HCT116 (cell line): ENCODE results near the gene TNFAIP2. TPM values are rescaled to one million over a fixed set of nuclear protein-coding genes. Genes with fewer than 3 reads are reported as not detected.

ENCODE experiments used
- ATAC-seq: fragments of 200-7000 bp; cut with Tn5 transposase; 2 replicates; pipeline ENCODE4 v1.9.1; 2020; ENCODE audit warnings: mild to moderate bottlenecking, moderate library complexity
- BruUV-seq: library from RNA; stranded (reverse); fragments of 400-500 nt; replicated peaks from 2 replicates; lab custom pipeline; 2021; lab: Mats Ljungman, UMichigan
- CTCF ChIA-PET: fragments of 300-600 bp; sonication (Branson Sonifier 250); formaldehyde crosslinking; loops from one replicate; lab custom pipeline; 2021; ENCODE audit warnings: antibody characterized with exemption; lab: Charles Lee
- POLR2A ChIA-PET: fragments of 300-600, 350-600 bp; sonication (Branson Sonifier 250); formaldehyde crosslinking; loops from one replicate; lab custom pipeline; 2021; ENCODE audit warnings: antibody characterized with exemption; lab: Charles Lee
- RAD21 ChIA-PET, 2 experiments: fragments of 300-600 bp; sonication (Branson Sonifier 250); formaldehyde crosslinking; loops; one replicate each; lab custom pipeline; 2023; ENCODE audit warnings: low total read pairs in 2 of 2; ENCODE audit not compliant: uncharacterized antibody in 2 of 2, unreplicated experiment in 2 of 2, low non-redundant PET in 1 of 2; lab: Charles Lee
- DNase-seq: peaks from one replicate; pipeline ENCODE4 v3.0.0-alpha.2; 2010; ENCODE audit warnings: low read depth, low spot score
- H2AFZ ChIP-seq: fragments of 200-600 bp; shearing (Covaris generic), sonication (generic); 2 replicates; pipeline ENCODE4 v1.6.1; 2017; ENCODE audit warnings: low read depth, mixed run types, mixed read lengths, antibody characterized with exemption, low read length; ENCODE audit not compliant: poor library complexity, severe bottlenecking
- H3K27ac ChIP-seq: 2 replicates; pipeline ENCODE4 v1.5.1; 2012; ENCODE audit warnings: low read depth, low read length
- H3K27me3 ChIP-seq: fragments of 200-600 bp; sonication (generic); 2 replicates; pipeline ENCODE4 v1.6.1; 2016; ENCODE audit warnings: mixed run types, low read length, mixed read lengths; ENCODE audit not compliant: insufficient read depth
- H3K36me3 ChIP-seq, 2 experiments: fragments of 200-500 bp in 1 of 2; fragments of 200-600 bp in 1 of 2; sonication (Bioruptor generic) in 1 of 2; sonication (generic) in 1 of 2; 2 replicates each; pipeline versions ENCODE4 v1.5.1 to v1.6.1; 2014 to 2016; ENCODE audit warnings: low read length in 2 of 2, inconsistent platforms in 1 of 2, mixed read lengths in 1 of 2, mixed run types in 1 of 2; ENCODE audit not compliant: insufficient read depth in 2 of 2, control insufficient read depth in 1 of 2
- H3K4me1 ChIP-seq, 2 experiments: fragments of 200-600 bp in 1 of 2; sonication (generic) in 1 of 2; 2 replicates each; pipeline versions ENCODE4 v1.5.1 to v1.6.1; 2012 to 2017; ENCODE audit warnings: low read length in 2 of 2, inconsistent platforms in 1 of 2, mild to moderate bottlenecking in 1 of 2, mixed read lengths in 1 of 2, mixed run types in 1 of 2, moderate library complexity in 1 of 2; ENCODE audit not compliant: insufficient read depth in 2 of 2, control insufficient read depth in 1 of 2
- H3K4me2 ChIP-seq: fragments of 200-600 bp; sonication (generic); 2 replicates; pipeline ENCODE4 v1.6.1; 2017; ENCODE audit warnings: mixed run types, low read length, mixed read lengths
- H3K4me3 ChIP-seq, 2 experiments: fragments of 200-600 bp in 1 of 2; sonication (generic) in 1 of 2; replicated peaks in 1 of 2; 2 replicates each; pipeline ENCODE4 v1.5.1; 2011 to 2016; ENCODE audit warnings: low read length in 2 of 2, control low read depth in 1 of 2, low read depth in 1 of 2, mild to moderate bottlenecking in 1 of 2, mixed read lengths in 1 of 2, mixed run types in 1 of 2
- H3K79me2 ChIP-seq: fragments of 200-600 bp; sonication (generic); 2 replicates; pipeline ENCODE4 v1.6.1; 2017; ENCODE audit warnings: mild to moderate bottlenecking, mixed run types, low read length, moderate library complexity, mixed read lengths; ENCODE audit not compliant: insufficient read depth
- H3K9ac ChIP-seq: fragments of 200-600 bp; sonication (generic); 2 replicates; pipeline ENCODE4 v1.6.1; 2016; ENCODE audit warnings: low read length, mixed read lengths
- H3K9me2 ChIP-seq: fragments of 200-600 bp; sonication (generic), shearing (Covaris generic); 2 replicates; pipeline ENCODE4 v1.6.1; 2017; ENCODE audit warnings: mixed run types, mild to moderate bottlenecking, moderate library complexity; ENCODE audit not compliant: insufficient read depth
- H3K9me3 ChIP-seq, 2 experiments: fragments of 200-500 bp in 1 of 2; fragments of 200-600 bp in 1 of 2; sonication (Bioruptor generic) in 1 of 2; sonication (generic) in 1 of 2; 2 replicates each; pipeline ENCODE4 v1.6.1; 2014 to 2017; ENCODE audit warnings: low read length in 2 of 2, mixed read lengths in 2 of 2, inconsistent platforms in 1 of 2, low read depth in 1 of 2, mild to moderate bottlenecking in 1 of 2, mixed run types in 1 of 2, moderate library complexity in 1 of 2; ENCODE audit not compliant: control insufficient read depth in 1 of 2, insufficient read depth in 1 of 2
- H4K20me1 ChIP-seq: fragments of 200-600 bp; sonication (generic), shearing (Covaris generic); 2 replicates; pipeline ENCODE4 v1.6.1; 2017; ENCODE audit warnings: mixed run types, mild to moderate bottlenecking, moderate library complexity; ENCODE audit not compliant: insufficient read depth
- CEBPB ChIP-seq: IDR thresholded peaks from 2 replicates; pipeline ENCODE4 v1.6.1; 2012; ENCODE audit warnings: low read depth
- CTCF ChIP-seq, 3 experiments: fragments of 200-600 bp in 1 of 3; sonication (generic) in 1 of 3; IDR thresholded peaks in 2 of 3; conservative IDR thresholded peaks in 1 of 3; 2 replicates each; pipeline ENCODE4 v1.5.1; 2012 to 2017; ENCODE audit warnings: low read depth in 2 of 3, low read length in 2 of 3, antibody characterized with exemption in 1 of 3, borderline replicate concordance in 1 of 3, control low read depth in 1 of 3, mild to moderate bottlenecking in 1 of 3, mixed read lengths in 1 of 3, mixed run types in 1 of 3, moderate library complexity in 1 of 3; ENCODE audit not compliant: insufficient read depth in 1 of 3
- EGR1 ChIP-seq: IDR thresholded peaks from 2 replicates; pipeline ENCODE4 v1.6.1; 2012; ENCODE audit warnings: low read depth
- ELF1 ChIP-seq: IDR thresholded peaks from 2 replicates; pipeline ENCODE4 v1.6.1; 2012; ENCODE audit warnings: low read depth, borderline replicate concordance
- EZH2 ChIP-seq: fragments of 200-600 bp; sonication (generic); IDR thresholded peaks from 2 replicates; pipeline ENCODE4 v1.6.1; 2017; ENCODE audit warnings: antibody characterized with exemption, mixed run types
- EZH2phosphoT487 ChIP-seq: fragments of 200-600 bp; IDR thresholded peaks from 2 replicates; pipeline ENCODE4 v1.6.1; 2018; ENCODE audit warnings: antibody characterized with exemption, borderline replicate concordance
- JUND ChIP-seq: IDR thresholded peaks from 2 replicates; pipeline ENCODE4 v1.6.1; 2012
- MAX ChIP-seq: IDR thresholded peaks from 2 replicates; pipeline ENCODE4 v1.6.1; 2012
- POLR2A ChIP-seq: IDR thresholded peaks from 2 replicates; pipeline ENCODE4 v1.7.0; 2011; ENCODE audit warnings: borderline replicate concordance; ENCODE audit not compliant: insufficient read depth, insufficient read length; ENCODE audit errors: extremely low read depth
- POLR2AphosphoS5 ChIP-seq: IDR thresholded peaks from 2 replicates; pipeline ENCODE4 v1.6.1; 2011; ENCODE audit warnings: mild to moderate bottlenecking, low read depth, low read length, moderate library complexity
- RAD21 ChIP-seq: IDR thresholded peaks from 2 replicates; pipeline ENCODE4 v1.6.1; 2012; ENCODE audit warnings: low read depth, mild to moderate bottlenecking
- REST ChIP-seq: IDR thresholded peaks from 2 replicates; pipeline ENCODE4 v1.6.1; 2012; ENCODE audit warnings: low read depth
- SIN3A ChIP-seq: IDR thresholded peaks from 2 replicates; pipeline ENCODE4 v1.6.1; 2012; ENCODE audit warnings: low read depth
- SP1 ChIP-seq: IDR thresholded peaks from 2 replicates; pipeline ENCODE4 v1.6.1; 2012; ENCODE audit warnings: low read depth
- SRF ChIP-seq: IDR thresholded peaks from 2 replicates; pipeline ENCODE4 v1.6.1; 2012; ENCODE audit warnings: low read depth
- TCF7L2 ChIP-seq: IDR thresholded peaks from 2 replicates; pipeline ENCODE4 v1.7.0; 2011; ENCODE audit warnings: borderline replicate concordance, inconsistent platforms; ENCODE audit not compliant: insufficient read depth, insufficient read length; ENCODE audit errors: extremely low read depth
- YY1 ChIP-seq: IDR thresholded peaks from 2 replicates; pipeline ENCODE4 v1.6.1; 2011; ENCODE audit warnings: low read length, low read depth, moderate library complexity, mild to moderate bottlenecking; ENCODE audit not compliant: insufficient replicate concordance; ENCODE audit errors: extremely low read depth
- ZNF274 ChIP-seq: fragments of 200-500 bp; sonication (Bioruptor generic); IDR thresholded peaks from 2 replicates; pipeline ENCODE4 v1.6.1; 2014; ENCODE audit warnings: mild to moderate bottlenecking, low read depth, low read length, inconsistent platforms
- intact Hi-C: fragments of 100-400 bp; cut with micrococcal nuclease; formaldehyde crosslinking; loops from 2 replicates; pipeline ENCODE4 v1.10.0; 2022
- total RNA-seq: library from RNA; stranded (reverse); gene quantifications from one replicate; pipeline ENCODE4 v1.2.1, GENCODE V29; 2021; ENCODE audit not compliant: unreplicated experiment

The TNFAIP2 gene
- total RNA-seq, 1 experiment from 2014 or later: 74.8 TPM

- no peak for DNase-seq
- RAD21 ChIA-PET: no interaction called here
- intact Hi-C loops: no loop called here
- no peak overlapping the region for H3K9ac ChIP-seq
- BruUV-seq: no TSS peak
- H2AFZ ChIP-seq: no peak overlapping the region
- no peak overlapping the region for H3K4me2 ChIP-seq
- ATAC-seq: no peak
- H3K9me3 ChIP-seq: no peaks in the 10 kb centered on the region
- no peak overlapping the region for H3K4me3 ChIP-seq
- H3K27ac ChIP-seq: peak overlapping the region; percentile 39; the same call in 1 of the 2 replicates
- POLR2A ChIA-PET: no interaction called here
- H3K27me3 ChIP-seq: no peaks in the 10 kb centered on the region
- H3K9me2 ChIP-seq: no peaks in the 10 kb centered on the region
- no peaks in the 10 kb centered on the region for H4K20me1 ChIP-seq
- CTCF ChIA-PET: no interaction called here
- no peaks in the 10 kb centered on the region for H3K36me3 ChIP-seq
- H3K4me1 ChIP-seq: peaks cover 21 to 35% of the 10 kb centered on the region in 2 experiments
- TF ChIP-seq JUND (no peak), EZH2 (no peak), ELF1 (no peak), YY1 (no peak), SP1 (no peak), ZNF274 (no peak), POLR2AphosphoS5 (no peak), SRF (no peak), EZH2phosphoT487 (no peak), EGR1 (no peak), RAD21 (no peak), CTCF (IDR thresholded peaks at IDR 0.05 in 2 of 3, conservative IDR thresholded peaks at IDR 0.05 in 1 of 3; ENCODE audit: borderline replicate concordance in 1 of 3, insufficient read depth in 1 of 3, low read depth in 2 of 3, low read length in 2 of 3) (no peak), TCF7L2 (no peak), MAX (no peak), POLR2A (no peak), CEBPB (no peak), SIN3A (no peak), REST (no peak)
- TF ChIP-seq, all 23 proteins: peak for 0
- peaks cover 10% of the 10 kb centered on the region; the same call in 1 of the 2 replicates for H3K79me2 ChIP-seq
Observed at GRCh38 chr14:103121121-103121845, 2.0 kb upstream of the TNFAIP2 start.
